ENCODE measurements around the gene IL1RN.
A peak's percentile ranks its signal among the peaks of the same experiment; 100 is the strongest.

Gene IL1RN

GRCh38 chr2:113133704-113134598 lies 6.6 kb downstream of the IL1RN start:
- no peaks in the 10 kb centered on the region for H3K9me3 ChIP-seq (replicated peaks; ENCODE audit: low read length)
- no peaks in the 10 kb centered on the region for H3K36me3 ChIP-seq (ENCODE audit: insufficient read depth, low read length)
- no peak overlapping the region for H3K9ac ChIP-seq (ENCODE audit: low read depth, low read length)
- no peaks in the 10 kb centered on the region for H3K4me1 ChIP-seq (ENCODE audit: control insufficient read depth, insufficient read depth, low read length)
- H3K4me3 ChIP-seq (ENCODE audit: low read length): no peak overlapping the region
- peaks cover 44% of the 10 kb centered on the region for H3K27me3 ChIP-seq (ENCODE audit: control insufficient read depth, insufficient read depth, low read length)
- H3K4me2 ChIP-seq (ENCODE audit: low read length): no peak overlapping the region

GRCh38 chr2:113134717-113135116 lies 7.3 kb downstream of the IL1RN start:
- Histone ChIP-seq H3K9ac (ENCODE audit: low read depth, low read length) (no peak overlapping the region), H3K9me3 (replicated peaks; ENCODE audit: low read length) (no peaks in the 10 kb centered on the region), H3K27me3 (ENCODE audit: control insufficient read depth, insufficient read depth, low read length) (peaks cover 37% of the 10 kb centered on the region), H3K4me1 (ENCODE audit: control insufficient read depth, insufficient read depth, low read length) (no peaks in the 10 kb centered on the region), H3K4me3 (ENCODE audit: low read length) (no peak overlapping the region), H3K4me2 (ENCODE audit: low read length) (no peak overlapping the region), H3K36me3 (ENCODE audit: insufficient read depth, low read length) (no peaks in the 10 kb centered on the region)

DNA sequence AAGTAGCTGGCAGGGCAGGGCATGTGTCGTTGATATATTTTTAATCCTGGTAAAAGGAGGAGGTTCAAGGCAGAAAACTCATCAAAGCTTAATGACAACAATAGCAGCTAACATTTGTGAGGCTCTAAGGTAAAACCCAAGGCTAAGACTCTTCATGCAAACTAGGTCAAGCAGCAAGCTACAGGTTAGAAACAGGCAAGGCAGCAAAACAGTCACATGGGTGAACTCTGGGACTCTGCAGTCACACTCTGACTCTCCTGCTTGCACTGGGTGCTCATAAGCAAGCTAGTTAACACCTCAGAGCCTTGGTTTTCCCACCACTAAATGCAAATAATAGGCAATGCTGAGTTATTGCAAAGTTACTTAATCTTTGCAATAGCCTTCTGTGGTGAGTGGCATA lies 7.9 kb downstream of the IL1RN start:
- Histone ChIP-seq H3K9ac (ENCODE audit: low read depth, low read length) (no peak overlapping the region), H3K9me3 (replicated peaks; ENCODE audit: low read length) (no peaks in the 10 kb centered on the region), H3K27me3 (ENCODE audit: control insufficient read depth, insufficient read depth, low read length) (peaks cover 31% of the 10 kb centered on the region), H3K4me3 (ENCODE audit: low read length) (no peak overlapping the region), H3K4me1 (ENCODE audit: control insufficient read depth, insufficient read depth, low read length) (no peaks in the 10 kb centered on the region), H3K4me2 (ENCODE audit: low read length) (no peak overlapping the region), H3K36me3 (ENCODE audit: insufficient read depth, low read length) (no peaks in the 10 kb centered on the region)

DNA sequence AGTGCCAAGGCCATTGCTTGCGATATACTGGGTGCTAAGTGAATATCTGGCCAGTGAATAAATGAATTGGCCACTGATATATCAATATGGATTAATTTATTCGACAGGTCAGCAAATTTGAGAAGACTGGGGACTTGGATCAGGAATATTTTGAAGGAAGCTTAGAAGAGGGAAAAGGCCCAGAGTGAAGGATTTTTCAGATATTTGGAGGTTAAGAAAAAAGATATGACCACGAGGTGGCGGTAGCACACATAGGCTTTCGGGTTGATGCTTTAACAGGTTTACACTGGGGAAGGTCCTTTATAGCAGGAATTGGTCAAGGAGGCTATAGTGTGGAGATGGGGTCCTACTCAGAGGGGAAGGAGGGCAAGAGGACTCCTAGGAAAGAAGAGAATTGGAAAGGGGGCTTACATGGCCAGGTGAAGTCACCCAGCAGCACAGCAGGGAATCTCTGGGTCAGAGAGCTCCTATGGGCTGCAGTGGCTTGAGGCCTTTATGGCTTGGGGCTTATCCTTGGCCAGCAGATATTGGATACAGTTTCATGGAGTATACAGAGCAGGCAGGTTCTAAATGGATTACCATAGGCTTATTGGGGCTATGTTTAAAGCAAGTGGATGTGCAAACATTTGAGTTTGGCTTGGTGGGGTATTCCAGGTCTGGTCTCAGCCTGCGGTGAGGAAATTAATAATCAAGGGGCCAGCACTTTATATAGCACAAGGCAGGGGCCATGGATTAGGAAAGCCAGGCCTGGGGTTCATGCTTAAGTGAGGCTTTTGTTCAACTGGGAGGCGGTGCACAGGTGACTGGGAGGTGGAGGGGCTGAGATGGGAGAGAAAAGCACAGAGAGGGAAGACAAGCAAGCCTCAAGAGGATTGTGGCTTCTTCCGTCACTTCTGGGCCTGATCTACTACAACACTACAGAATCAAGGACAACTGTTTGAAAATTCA lies 9.7 kb downstream of the IL1RN start:
- peaks cover 26% of the 10 kb centered on the region for H3K27me3 ChIP-seq (ENCODE audit: control insufficient read depth, insufficient read depth, low read length)
- H3K4me1 ChIP-seq (ENCODE audit: control insufficient read depth, insufficient read depth, low read length): no peaks in the 10 kb centered on the region
- H3K9ac ChIP-seq (ENCODE audit: low read depth, low read length): no peak overlapping the region
- H3K4me3 ChIP-seq (ENCODE audit: low read length): no peak overlapping the region
- no peaks in the 10 kb centered on the region for H3K9me3 ChIP-seq (replicated peaks; ENCODE audit: low read length)
- no peaks in the 10 kb centered on the region for H3K36me3 ChIP-seq (ENCODE audit: insufficient read depth, low read length)
- H3K4me2 ChIP-seq (ENCODE audit: low read length): no peak overlapping the region

DNA sequence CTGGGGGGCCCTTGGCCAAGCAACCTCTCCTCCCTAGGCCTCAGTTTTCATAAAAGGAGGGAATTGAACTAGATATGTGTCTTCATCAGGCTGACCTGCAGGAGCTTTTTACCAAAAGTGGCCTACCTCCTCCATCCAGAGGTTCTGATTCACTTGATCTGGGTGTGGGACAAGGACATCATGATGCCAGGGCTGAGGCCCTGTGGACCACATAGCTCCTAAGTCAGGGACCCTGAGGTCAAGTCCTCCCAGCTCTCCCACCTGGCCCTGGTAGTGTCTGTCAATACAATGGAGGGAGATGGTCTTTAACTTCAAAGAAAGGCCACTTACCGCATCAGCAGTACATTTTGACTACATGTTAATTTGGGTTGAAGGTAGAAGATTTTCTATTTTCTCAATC lies 10.4 kb downstream of the IL1RN start:
- Histone ChIP-seq H3K4me2 (ENCODE audit: low read length) (no peak overlapping the region), H3K9me3 (replicated peaks; ENCODE audit: low read length) (no peaks in the 10 kb centered on the region), H3K36me3 (ENCODE audit: insufficient read depth, low read length) (no peaks in the 10 kb centered on the region), H3K27me3 (ENCODE audit: control insufficient read depth, insufficient read depth, low read length) (peaks cover 31% of the 10 kb centered on the region), H3K9ac (ENCODE audit: low read depth, low read length) (no peak overlapping the region), H3K4me1 (ENCODE audit: control insufficient read depth, insufficient read depth, low read length) (no peaks in the 10 kb centered on the region), H3K4me3 (ENCODE audit: low read length) (no peak overlapping the region)

GRCh38 chr2:113138428-113139322 lies 11.3 kb downstream of the IL1RN start:
- peak overlapping the region; percentile 62 for H3K4me2 ChIP-seq (ENCODE audit: low read length)
- H3K9ac ChIP-seq (ENCODE audit: low read depth, low read length): peak overlapping the region; percentile 43
- H3K36me3 ChIP-seq (ENCODE audit: insufficient read depth, low read length): no peaks in the 10 kb centered on the region
- no peak overlapping the region for H3K4me3 ChIP-seq (ENCODE audit: low read length)
- peaks cover 27% of the 10 kb centered on the region for H3K27me3 ChIP-seq (ENCODE audit: control insufficient read depth, insufficient read depth, low read length)
- no peaks in the 10 kb centered on the region for H3K4me1 ChIP-seq (ENCODE audit: control insufficient read depth, insufficient read depth, low read length)
- H3K9me3 ChIP-seq (replicated peaks; ENCODE audit: low read length): no peaks in the 10 kb centered on the region

- no peaks in the 10 kb centered on the region for H3K36me3 ChIP-seq (ENCODE audit: insufficient read depth, low read length)
- no peaks in the 10 kb centered on the region for H3K4me1 ChIP-seq (ENCODE audit: control insufficient read depth, insufficient read depth, low read length)
- H3K4me3 ChIP-seq (ENCODE audit: low read length): no peak overlapping the region
- H3K9ac ChIP-seq (ENCODE audit: low read depth, low read length): no peak overlapping the region
- H3K4me2 ChIP-seq (ENCODE audit: low read length): no peak overlapping the region
- H3K9me3 ChIP-seq (replicated peaks; ENCODE audit: low read length): no peaks in the 10 kb centered on the region
- peaks cover 11% of the 10 kb centered on the region for H3K27me3 ChIP-seq (ENCODE audit: control insufficient read depth, insufficient read depth, low read length)
These were observed 14.1 kb downstream of the IL1RN start for GRCh38 chr2:113141451-113141850.

DNA sequence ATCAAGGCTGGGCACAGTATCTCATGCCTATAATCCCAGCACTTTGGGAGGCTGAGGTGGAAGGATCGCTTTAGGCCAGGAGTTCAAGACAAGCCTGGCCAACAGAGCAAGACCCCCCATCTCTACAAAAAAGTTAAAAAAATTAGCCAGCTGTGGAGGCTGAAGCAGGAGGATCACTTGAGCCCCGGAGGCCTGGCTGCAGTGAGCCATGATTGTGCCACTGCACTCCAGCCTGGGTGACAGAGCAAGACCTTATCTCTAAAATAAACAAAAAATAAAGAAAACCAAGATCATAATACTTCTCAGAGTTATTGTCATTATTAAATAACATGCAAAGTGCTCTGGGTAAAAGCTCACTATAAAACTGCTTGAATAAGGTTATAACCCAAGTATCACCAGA lies 14.9 kb downstream of the IL1RN start:
- H3K4me3 ChIP-seq (ENCODE audit: low read length): no peak overlapping the region
- no peak overlapping the region for H3K4me2 ChIP-seq (ENCODE audit: low read length)
- H3K9ac ChIP-seq (ENCODE audit: low read depth, low read length): no peak overlapping the region
- H3K36me3 ChIP-seq (ENCODE audit: insufficient read depth, low read length): no peaks in the 10 kb centered on the region
- no peaks in the 10 kb centered on the region for H3K4me1 ChIP-seq (ENCODE audit: control insufficient read depth, insufficient read depth, low read length)
- peaks cover 11% of the 10 kb centered on the region for H3K27me3 ChIP-seq (ENCODE audit: control insufficient read depth, insufficient read depth, low read length)
- H3K9me3 ChIP-seq (replicated peaks; ENCODE audit: low read length): no peaks in the 10 kb centered on the region

- H3K4me1 ChIP-seq (ENCODE audit: control insufficient read depth, insufficient read depth, low read length): no peaks in the 10 kb centered on the region
- peaks cover 16% of the 10 kb centered on the region for H3K27me3 ChIP-seq (ENCODE audit: control insufficient read depth, insufficient read depth, low read length)
- H3K4me2 ChIP-seq (ENCODE audit: low read length): no peak overlapping the region
- no peak overlapping the region for H3K9ac ChIP-seq (ENCODE audit: low read depth, low read length)
- H3K36me3 ChIP-seq (ENCODE audit: insufficient read depth, low read length): no peaks in the 10 kb centered on the region
- no peak overlapping the region for H3K4me3 ChIP-seq (ENCODE audit: low read length)
- no peaks in the 10 kb centered on the region for H3K9me3 ChIP-seq (replicated peaks; ENCODE audit: low read length)
These were observed 16.9 kb downstream of the IL1RN start for GRCh38 chr2:113144259-113144658.

DNA sequence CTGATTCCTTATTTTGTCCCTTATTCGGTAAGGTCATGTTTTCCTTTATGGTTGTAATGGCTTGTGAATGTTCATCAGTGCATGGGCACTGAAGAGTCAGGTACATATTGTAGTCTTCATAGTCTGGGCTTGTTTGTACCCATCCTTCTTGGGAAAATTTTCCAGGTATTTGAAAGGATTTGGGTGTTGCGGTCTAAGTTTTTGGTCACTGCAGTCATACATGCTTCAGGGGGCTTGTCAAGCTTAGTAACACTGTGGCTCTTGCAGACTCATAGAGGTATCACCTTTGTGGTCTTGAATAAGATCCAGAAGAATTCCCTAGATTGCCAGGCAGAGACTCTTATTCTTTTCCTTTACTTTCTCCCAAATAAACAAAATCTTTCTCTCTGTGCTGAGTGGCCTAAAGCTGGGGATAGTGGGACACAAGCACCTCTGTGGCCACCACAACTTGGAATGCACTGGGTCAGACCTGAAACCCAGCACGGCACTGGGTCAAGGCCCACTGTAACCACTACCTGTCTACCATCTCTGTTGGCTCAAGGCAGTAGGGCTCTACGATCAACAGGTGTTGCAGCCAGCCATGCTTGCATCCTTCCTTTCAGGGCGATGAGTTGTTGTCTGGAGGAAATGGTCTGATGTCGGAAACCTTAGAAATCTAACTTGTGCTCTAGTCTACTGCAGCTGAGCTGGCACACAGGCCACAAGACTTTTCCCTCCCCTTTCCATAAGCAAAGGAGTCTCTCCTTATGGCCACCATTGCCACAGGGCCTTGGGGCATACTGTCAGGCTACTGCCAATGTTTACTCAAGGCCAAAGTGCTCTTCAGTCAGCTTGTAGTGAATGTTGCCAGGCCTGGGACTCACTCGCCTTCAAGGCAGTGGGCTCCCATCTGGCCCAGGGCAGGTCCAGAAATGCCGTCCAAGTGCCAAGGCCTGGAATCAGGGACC lies 21.5 kb downstream of the IL1RN start:
- Histone ChIP-seq H3K9me3 (replicated peaks; ENCODE audit: low read length) (no peaks in the 10 kb centered on the region), H3K4me2 (ENCODE audit: low read length) (no peak overlapping the region), H3K27me3 (ENCODE audit: control insufficient read depth, insufficient read depth, low read length) (peaks cover 10% of the 10 kb centered on the region), H3K4me3 (ENCODE audit: low read length) (no peak overlapping the region), H3K36me3 (ENCODE audit: insufficient read depth, low read length) (no peaks in the 10 kb centered on the region), H3K4me1 (ENCODE audit: control insufficient read depth, insufficient read depth, low read length) (no peaks in the 10 kb centered on the region), H3K9ac (ENCODE audit: low read depth, low read length) (no peak overlapping the region)
